ENCODE measurements around the gene GUCY2C. TPM values are rescaled to one million over a fixed set of nuclear protein-coding genes. Genes with fewer than 3 reads are reported as not detected.

Gene GUCY2C
- total and polyA plus RNA-seq, 8 donors = 0.40 to 0.64 (median 0.50) TPM; not detected in 2

DNA sequence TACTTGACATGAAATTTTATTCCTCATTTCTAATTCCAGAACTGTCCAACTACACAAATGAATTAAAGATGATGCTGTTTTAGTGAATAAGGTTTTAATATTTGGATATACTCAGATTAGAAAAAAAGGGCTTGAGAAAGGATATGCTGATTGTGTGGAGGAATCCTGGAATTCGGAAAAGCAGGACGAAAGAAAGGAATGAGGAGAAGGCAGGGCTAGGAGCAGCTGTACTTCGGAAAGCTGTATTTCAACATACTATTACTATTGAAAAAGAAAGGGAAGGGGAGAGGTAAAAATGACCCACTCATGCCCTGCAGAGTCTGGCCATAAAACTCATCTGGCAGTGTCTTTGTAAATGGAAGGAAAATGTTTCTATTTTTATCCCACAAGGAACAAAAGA, 65.6 kb downstream of the GUCY2C start:
- Histone ChIP-seq H3K27ac (no peak overlapping the region), H3K9me3 (no peaks in the 10 kb centered on the region), H3K27me3 (no peaks in the 10 kb centered on the region), H3K4me1 (no peaks in the 10 kb centered on the region), H3K36me3 (no peaks in the 10 kb centered on the region), H3K4me3 (no peak overlapping the region)
- no peak for ATAC-seq
- TF ChIP-seq, protein P1, sequence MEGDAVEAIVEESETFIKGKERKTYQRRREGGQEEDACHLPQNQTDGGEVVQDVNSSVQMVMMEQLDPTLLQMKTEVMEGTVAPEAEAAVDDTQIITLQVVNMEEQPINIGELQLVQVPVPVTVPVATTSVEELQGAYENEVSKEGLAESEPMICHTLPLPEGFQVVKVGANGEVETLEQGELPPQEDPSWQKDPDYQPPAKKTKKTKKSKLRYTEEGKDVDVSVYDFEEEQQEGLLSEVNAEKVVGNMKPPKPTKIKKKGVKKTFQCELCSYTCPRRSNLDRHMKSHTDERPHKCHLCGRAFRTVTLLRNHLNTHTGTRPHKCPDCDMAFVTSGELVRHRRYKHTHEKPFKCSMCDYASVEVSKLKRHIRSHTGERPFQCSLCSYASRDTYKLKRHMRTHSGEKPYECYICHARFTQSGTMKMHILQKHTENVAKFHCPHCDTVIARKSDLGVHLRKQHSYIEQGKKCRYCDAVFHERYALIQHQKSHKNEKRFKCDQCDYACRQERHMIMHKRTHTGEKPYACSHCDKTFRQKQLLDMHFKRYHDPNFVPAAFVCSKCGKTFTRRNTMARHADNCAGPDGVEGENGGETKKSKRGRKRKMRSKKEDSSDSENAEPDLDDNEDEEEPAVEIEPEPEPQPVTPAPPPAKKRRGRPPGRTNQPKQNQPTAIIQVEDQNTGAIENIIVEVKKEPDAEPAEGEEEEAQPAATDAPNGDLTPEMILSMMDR (IDR thresholded peaks at IDR 0.05) = no peak
- intact Hi-C loops (cut with DNase I) = no loop called here
- DNase-seq = no peak

DNA sequence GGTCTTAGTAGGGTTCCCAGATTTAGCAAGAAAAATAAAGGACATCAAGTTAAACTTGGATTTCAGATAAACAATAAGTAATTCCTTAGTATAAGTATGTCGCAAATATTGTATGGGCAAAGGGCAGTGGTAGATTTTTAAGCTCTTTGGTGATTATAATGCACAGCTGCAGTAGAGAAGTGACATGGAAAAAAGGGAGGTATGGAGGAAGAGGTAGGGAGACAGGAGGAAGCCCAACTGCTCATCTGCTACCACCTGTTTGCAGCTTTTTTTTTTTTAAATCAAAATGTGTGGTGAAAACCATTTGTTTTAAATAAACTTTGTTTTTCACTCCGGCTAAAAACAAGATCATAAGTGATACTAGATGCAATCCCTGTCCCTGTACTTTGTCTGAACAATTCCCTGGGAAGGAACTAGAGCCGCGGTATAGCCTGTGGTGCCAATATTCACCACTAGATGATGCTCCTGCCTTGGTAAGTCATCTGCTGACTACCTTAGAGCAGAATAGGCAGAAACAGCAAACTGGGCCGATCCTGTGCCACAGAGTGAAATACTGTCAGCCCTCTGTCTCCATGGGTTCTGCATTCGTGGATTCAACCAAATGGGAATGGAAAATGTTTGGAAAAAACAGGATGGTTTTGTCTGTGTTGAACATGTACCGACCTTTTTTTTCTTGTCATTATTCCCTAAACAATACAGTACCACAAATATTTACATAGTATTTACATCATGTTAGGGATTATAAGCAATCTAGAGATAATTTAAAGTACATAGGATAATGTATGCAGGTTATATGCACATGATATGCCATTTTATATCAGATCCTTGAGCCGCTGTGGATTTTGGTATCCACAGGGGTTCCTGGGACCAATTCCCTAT, 66.3 kb downstream of the GUCY2C start:
- TF ChIP-seq, protein P1 (IDR thresholded peaks at IDR 0.05) = peak; percentile 91 to 97

DNA sequence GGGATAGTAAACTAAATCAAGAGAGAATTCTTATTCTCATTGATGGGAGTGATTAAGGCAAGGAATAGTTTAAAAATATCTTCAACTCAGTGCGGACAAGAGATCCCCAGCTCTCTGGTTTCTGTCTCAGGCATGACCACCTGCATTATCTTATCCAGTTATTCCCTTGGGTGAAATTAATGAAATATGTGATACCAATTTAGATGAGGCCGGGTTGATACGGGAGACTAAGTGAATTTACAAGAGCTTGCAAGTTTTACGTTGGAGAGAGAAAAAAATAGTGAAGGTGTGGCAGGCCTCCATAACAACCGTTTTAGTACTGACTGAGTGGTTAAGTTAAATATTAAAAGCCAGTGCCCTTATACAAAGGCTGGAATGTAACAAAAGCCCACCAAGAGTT, 67.6 kb downstream of the GUCY2C start:
- H3K4me1 ChIP-seq = no peaks in the 10 kb centered on the region
- no peaks in the 10 kb centered on the region for H3K36me3 ChIP-seq
- no peaks in the 10 kb centered on the region for H3K27me3 ChIP-seq
- TF ChIP-seq, protein P1 (IDR thresholded peaks at IDR 0.05) = no peak
- no peaks in the 10 kb centered on the region for H3K9me3 ChIP-seq
- DNase-seq (no peak), ATAC-seq (no peak)
- H3K4me3 ChIP-seq = no peak overlapping the region
- H3K27ac ChIP-seq = no peak overlapping the region
- intact Hi-C loops (cut with DNase I) = no loop called here

More for the DNA sequence above, 66.3 kb downstream of the GUCY2C start:
- DNase-seq (peak in 3 of 4 donors; percentile 50 to 76 (median 53)), ATAC-seq (peak; percentile 100)
- no peaks in the 10 kb centered on the region for H3K27me3 ChIP-seq
- no peaks in the 10 kb centered on the region for H3K9me3 ChIP-seq
- intact Hi-C loops (cut with DNase I) = no loop called here
- H3K4me1 ChIP-seq = no peaks in the 10 kb centered on the region
- H3K36me3 ChIP-seq = no peaks in the 10 kb centered on the region
- no peak overlapping the region for H3K4me3 ChIP-seq
- H3K27ac ChIP-seq = no peak overlapping the region

DNA sequence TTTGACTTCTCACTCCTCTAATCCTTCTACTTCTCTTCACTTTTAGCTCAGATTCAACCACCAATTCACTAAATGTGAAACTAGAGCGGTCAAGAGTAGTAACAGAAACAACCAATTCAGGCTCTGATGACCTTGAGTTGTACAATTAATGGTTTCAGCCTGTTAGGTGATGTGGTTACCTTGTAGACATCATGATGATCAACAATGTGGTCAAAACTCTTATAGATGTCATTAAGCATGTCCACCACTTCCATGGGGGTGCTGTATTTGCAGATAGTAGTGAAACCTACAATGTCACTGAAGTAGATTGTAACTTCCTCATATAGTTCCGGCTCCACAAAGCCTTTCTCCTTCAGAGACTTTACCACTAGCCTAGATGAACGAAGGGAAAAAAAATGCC, 74.6 kb downstream of the GUCY2C start:
- Histone ChIP-seq H3K4me1 (peaks cover 0 to 20% of the 10 kb centered on the region in 2 donors), H3K4me3 (no peak overlapping the region), H3K27me3 (no peaks in the 10 kb centered on the region), H3K9me3 (no peaks in the 10 kb centered on the region), H3K36me3 (no peaks in the 10 kb centered on the region), H3K27ac (peak overlapping the region in 1 of 2 donors; percentile 30)
- DNase-seq (no peak), ATAC-seq (no peak)
- TF ChIP-seq, protein P1 (IDR thresholded peaks at IDR 0.05) = no peak
- intact Hi-C loops (cut with DNase I) = no loop called here

DNA sequence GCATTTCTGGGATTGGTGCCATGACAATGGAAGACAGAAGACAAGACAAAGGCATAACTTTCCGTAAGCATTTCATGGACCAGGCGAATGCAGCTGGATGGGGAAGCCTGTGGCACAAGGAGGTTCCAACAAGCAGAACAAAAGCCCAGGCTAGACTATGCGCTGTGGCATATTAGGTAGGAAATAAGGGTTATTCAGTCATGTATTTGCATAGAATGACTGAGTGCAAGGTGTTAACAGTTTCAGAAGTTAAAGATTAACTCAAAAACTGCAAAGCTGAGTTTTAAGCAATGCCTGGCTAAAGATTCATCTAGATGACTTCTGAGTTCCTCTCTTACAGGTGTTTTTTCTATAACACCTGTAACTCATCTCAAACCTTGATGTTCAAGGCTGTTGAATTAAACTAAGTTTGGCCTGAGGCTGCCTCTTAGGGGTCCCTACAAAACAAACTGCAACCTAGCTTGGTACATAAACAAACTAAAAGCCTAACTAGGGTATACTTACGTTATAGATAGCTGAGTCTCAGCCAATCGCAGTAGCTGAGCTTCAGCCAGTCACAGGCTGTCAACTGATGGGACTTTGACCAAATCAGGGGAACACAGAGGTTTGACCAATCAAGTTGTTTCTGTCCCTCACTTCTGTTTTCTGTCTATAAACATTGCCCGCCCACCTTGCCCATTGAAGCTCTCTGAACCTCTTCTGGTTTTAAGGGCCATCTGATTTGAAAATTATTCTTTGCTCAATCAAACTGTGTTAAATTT, 76.5 kb downstream of the GUCY2C start:
- TF ChIP-seq, protein P1 (IDR thresholded peaks at IDR 0.05) = no peak
- Histone ChIP-seq H3K27me3 (no peaks in the 10 kb centered on the region), H3K9me3 (no peaks in the 10 kb centered on the region), H3K4me3 (no peak overlapping the region), H3K27ac (no peak overlapping the region), H3K36me3 (no peaks in the 10 kb centered on the region), H3K4me1 (peaks cover 0 to 24% of the 10 kb centered on the region in 2 donors)
- ATAC-seq (peak; percentile 94), DNase-seq (peak in 1 of 4 donors; percentile 36)
- intact Hi-C loops (cut with DNase I) = no loop called here

All from left lung (tissue), 10 donors.